Measurements from ENCODE around the gene TTLL1.
"Not testable (repeated sequence)": the region's sequence is repeated elsewhere in the genome, so short reads cannot be mapped to it uniquely, and the experiment has no call there.

TTLL1 gene

DNA sequence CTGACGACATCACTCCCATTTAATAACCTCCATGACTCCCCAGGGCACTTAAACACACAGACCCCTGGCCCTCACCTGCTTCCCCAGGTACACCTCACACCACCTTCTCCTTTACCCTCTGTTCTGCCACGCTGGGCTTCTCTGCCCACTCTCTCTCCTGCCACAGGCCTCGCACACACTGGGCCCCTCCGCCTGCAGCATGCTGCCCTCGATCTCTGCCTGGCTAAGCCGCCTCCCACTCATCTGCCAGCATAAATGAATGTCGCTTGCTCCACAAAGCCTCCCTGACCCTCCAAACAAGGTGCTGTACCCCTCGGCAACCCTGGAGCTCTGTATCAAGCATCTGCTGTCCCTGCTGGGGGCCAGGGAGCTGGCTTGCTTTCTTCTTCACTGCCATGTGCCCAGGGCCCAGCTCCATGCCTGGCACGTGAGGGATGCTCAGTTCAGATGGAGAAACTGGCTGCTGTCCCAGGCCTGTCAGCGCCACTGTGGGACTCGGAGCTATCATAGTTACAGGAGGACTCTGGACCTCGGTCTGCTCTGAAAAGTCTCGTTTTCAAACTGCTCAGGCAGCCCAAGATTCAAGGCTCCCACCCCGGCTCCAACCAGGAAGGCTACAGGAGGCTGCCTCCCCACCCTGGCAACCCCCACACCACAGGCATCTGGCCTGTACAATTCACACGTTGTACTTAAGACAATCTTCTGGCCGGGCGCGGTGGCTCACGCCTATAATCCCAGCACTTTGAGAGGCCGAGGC lies 11.9 kb downstream of the TTLL1 start:
- no peak for DNase-seq (ENCODE audit: low read depth in 1 of 2, low spot score in 1 of 2)

DNA sequence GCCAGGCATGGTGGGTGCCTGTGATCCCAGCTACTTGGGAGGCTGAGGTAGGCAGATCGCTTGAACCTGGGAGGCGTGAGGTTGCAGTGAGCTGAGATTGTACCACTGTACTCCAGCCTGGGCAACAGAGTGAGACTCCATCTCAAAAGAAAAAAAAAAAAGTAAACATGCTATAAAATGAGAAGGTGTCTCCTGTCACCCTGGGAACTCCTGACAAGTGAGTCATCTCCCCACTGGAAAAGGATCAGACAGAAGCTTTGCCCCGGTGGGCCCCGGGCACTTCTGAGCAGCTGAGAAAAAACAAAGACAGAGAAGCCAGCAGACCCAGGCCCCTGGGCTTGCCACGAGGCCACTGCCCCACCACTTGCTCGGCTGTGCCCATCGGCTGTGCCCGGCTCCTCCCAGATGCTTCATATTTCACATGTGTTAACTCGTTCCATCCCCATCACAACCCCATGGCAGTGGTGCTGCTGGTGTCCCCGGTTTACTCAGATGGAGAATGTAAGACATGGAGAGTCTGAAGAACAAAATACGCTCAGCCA lies 22.3 kb downstream of the TTLL1 start:
- no peak for DNase-seq (ENCODE audit: low read depth in 1 of 2, low spot score in 1 of 2)

DNA sequence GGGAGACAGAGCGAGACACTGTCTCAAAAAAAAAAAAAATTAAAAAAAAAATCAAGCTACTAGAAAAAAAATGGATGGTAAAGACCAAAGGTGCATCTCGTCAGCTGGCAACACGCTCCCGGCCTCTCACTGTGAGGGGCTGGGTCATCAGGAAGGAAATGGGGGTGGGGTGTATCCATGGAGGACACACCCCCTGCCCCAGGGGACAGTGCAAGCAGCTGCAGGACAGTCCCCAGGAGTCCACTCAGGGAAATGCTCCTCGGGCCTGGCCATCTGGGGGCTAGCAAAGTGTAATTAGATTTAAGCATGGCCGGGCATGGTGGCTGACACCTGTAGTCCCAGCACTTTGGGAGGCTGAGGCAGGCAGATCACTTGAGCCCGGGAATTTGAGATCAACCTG lies 23.1 kb downstream of the TTLL1 start:
- DNase-seq (ENCODE audit: low read depth in 1 of 2, low spot score in 1 of 2) = no peak

DNA sequence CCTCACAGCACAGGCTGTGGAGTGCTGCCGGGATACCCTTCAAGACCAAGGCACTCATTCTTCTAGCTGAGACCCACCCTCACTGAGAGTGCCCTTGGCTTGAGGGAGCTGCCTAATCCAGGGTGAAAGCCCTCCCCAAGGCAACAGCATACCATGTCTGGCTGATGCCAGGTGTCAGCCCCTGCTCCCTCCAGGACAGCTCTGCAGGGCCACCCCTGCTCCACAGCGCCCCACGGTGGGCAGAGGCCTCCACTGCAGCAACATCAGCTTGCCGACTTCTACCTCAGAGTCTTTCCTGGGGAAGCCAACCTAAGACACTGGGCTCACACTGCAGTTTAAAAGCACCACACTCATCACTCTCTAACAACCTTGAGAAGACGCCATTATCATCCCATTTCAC lies 29.0 kb downstream of the TTLL1 start:
- DNase-seq (ENCODE audit: low read depth in 1 of 2, low spot score in 1 of 2) = peak in 1 of 2 donors; percentile 8

DNA sequence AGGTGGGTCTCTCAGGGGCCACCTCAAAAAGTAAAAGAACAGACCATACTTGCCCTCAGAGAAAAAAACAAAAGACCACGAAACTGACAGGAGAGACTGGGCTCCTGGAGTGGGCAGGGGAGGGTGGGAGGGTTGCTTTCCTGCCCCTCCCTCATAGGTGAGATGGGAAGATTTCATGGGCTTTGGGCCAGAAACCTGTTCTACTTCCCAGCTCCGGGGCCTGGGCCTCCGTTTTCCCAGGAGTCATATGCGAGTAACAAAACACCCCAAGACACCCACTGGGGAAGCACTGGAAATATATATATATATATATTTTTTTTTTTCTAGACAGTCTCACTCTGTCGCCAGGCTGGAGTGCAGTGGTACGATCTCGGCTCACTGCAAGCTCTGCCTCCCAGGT lies 31.6 kb downstream of the TTLL1 start:
- DNase-seq (ENCODE audit: low read depth in 1 of 2, low spot score in 1 of 2) = no peak

DNA sequence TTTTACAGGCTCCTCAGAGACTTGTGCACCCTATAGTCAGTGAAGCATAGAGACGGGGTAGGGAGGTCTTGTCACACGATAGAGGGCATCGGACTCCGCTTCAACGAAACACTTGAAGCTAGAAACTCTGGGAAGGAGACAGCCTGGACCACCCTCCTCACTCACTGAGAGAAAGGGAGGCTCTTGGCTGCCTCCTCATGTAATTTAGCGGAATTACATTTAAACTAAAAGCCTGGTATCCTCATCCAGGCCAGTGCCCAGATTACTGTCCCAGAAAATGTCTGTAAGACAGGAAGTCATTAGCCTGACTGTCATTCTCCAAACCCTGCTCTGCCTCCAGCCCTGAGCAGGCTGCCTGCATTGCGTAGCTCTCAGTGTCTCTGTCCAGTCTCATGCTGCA lies 36.0 kb downstream of the TTLL1 start:
- DNase-seq (ENCODE audit: low read depth in 1 of 2, low spot score in 1 of 2) = no peak

DNA sequence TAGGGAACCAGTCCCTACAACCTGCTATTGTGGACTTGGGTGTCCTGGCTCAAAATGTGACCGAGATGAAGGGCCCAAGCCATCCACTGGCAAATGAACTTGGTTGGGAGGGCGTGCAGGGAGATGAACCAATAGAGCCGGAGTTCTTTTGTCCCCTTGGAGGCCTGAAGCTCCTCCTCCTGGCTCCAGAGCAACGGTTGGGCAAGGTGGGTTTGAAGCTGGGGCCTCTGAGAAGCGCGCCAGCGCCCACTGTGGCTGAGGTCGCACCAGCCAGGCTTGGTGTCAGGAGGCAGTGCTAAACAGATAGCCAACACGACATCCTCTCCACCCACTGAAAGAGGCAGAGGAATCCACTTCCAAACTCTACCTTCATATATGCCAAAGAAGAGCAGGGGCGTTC lies 38.2 kb downstream of the TTLL1 start:
- no peak for DNase-seq (ENCODE audit: low read depth in 1 of 2, low spot score in 1 of 2)

DNA sequence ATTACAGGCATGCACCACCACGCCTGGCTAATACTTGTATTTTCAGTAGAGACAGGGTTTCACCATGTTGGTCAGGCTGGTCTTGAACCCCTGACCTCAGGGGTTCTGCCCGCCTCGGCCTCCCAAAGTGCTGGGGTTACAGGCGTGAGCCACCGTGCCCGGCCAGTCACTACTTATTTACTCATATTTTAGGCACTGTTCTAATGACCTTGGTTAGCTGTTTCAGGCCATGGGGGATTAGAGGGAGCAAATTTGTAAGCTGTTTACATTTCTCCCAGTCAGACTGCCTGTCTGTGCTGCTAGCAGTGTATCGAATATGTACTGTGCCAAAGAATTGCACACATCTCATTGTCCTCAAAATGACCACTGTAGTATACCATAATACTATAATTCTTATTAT lies 41.6 kb downstream of the TTLL1 start:
- DNase-seq (ENCODE audit: low read depth in 1 of 2, low spot score in 1 of 2) = no peak

DNA sequence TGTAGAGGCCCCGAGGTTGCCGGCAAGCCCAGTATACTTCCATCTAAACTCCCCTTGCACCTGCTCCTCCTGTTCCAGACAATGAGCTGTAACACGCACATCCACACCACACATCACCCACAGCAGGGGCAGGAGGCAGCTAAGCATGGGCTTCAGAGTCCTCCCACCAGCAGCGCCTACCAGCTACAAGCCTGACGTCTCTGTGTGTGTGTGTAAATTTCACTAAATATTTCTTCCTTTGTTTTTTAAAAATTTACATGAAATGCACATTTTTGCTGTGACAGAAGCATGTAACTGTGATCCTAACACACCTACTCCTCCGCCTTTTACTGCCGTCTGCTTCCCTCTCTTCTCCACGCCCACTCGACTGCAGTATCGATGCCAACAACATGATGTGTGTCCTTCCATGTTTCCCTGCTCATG lies 44.9 kb downstream of the TTLL1 start:
- no peak for DNase-seq (ENCODE audit: low read depth in 1 of 2, low spot score in 1 of 2)

DNA sequence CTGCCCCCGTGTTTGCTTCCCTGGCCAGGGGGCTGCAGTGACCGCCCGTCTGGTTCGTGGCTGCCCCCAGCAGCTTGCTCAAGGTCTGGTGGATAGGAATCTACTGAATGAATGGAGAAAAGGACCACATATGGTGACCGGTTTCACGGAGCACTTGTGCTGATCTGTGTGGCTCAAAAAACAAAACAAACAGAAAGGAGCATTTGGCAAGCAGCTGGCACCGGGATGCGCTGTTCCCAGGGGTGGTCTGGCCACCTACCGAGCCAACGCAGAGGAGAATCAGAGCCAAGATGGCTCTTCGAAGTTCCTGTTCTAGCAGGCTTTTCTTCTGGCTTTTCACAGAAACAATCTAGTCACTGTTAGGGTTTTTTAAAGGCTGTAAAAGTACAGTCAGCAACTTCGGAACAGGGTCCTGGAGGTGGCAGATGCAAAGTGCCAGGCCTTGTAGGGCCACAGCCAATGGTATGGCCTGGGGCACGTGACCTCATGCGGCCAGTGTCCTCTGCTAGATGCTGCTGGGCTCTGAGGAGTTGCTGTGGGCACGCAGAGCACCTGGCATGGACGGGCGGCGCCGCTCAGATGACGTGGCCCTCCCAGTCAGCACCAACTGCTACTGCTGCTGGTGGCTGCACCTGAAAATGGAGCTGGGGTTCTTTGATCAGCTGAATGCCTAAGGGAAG lies 47.0 kb downstream of the TTLL1 start:
- DNase-seq (ENCODE audit: low read depth in 1 of 2, low spot score in 1 of 2) = no peak

DNA sequence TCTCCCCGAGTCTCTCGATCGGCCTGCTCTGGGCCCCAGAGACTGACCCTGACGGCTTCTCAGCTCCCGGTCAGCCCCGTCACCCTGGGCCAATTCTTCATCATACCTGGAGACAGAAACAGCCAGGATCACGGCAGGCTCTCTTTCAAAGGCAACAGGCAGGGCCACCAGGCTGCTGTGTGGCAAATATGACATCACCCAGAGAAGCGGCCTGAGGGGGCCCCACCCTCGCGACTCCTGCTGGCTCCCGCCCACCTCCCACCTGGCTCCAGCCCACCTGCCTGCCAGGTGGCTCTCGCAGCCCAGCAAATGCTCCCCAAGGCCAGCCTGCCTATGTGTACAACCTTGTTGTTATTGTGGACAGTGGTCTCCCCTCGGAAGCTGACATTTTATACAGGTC lies 49.4 kb downstream of the TTLL1 start:
- DNase-seq (ENCODE audit: low read depth in 1 of 2, low spot score in 1 of 2) = no peak

DNA sequence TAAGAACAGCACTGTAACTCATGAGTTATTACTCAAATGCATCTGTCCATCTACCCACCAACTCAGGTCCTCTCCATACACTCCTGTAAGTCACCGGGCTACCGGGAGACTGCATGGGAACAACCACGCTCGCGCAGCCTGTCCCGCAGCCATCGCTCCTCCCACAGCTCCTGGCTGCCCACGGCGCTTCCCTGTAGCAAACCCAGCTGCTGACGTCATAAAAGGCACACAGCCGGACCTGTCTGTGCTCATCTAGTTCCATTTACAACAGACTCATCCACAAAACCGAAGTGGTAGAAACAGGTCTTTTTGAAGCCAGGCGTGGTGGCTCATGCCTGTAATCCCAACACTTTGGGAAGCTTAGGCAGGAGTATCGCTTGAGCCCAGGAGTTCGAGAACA lies 50.9 kb downstream of the TTLL1 start:
- DNase-seq (ENCODE audit: low read depth in 1 of 2, low spot score in 1 of 2) = no peak

DNA sequence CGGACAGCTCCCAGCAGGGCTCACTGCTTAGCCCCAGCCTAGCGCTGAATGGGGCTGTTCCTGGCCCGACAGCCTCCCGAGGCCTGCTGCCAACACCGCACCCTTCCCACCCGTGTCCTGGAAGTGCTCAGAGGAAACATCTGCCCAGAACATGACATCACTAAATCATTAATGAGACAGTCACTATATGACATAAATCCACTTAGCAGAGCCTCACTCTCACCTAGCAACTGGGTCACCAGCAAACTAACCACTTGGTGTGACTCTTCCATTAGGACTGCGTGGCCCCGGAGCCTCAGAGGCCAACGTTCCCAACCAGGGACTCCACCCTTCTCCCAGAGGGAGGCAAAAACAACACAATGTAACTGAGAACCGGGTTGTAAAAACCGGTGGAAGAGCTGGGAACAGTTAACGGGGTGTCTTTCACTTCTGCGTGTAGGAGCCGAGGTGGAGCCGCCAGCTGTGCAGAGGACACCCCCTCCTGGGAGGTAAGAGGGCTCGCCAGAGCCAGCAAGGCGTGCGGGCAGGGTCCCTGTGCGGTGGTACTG lies 52.8 kb downstream of the TTLL1 start:
- DNase-seq (ENCODE audit: low read depth in 1 of 2, low spot score in 1 of 2) = no peak

DNA sequence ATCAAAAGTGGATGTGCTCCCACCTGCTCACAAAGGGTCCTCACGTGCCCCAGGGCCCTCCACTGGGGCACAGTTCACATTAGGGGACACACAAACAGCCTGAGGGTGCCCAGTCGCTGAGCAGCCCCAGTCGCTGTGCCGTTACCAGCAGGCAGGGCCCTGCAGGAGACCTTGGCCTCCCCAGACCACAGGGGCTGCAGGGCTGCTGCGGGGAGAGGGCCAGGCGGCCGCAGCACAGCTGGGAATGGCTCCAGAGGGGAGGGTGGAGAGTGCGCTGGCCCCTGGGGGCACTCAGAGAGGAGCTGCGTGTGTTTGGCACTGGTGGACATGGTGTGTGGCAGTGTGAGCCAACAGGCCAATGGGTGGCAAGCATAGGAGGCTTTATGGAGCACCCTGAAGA lies 53.9 kb downstream of the TTLL1 start:
- no peak for DNase-seq (ENCODE audit: low read depth in 1 of 2, low spot score in 1 of 2)

DNA sequence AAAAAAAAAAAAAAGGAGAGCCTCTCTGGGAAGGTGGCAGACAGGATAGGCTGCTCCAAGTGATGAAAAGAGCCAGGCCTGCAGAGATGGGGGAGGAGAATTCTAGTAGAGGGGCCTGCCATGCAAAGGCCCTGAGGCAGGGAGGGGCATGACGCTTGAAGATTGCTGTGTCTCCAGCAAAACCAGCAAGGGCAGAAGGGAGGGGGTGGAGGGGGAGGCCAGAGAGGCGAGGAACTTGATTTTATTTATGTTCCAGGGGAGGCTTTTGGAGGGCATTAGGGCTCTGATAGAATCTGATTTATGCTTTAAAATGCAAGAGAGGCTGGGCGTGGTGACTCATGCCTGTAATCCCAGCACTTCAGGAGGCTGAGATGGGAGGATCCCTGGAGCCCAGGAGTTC lies 57.6 kb downstream of the TTLL1 start:
- DNase-seq (ENCODE audit: low read depth in 1 of 2, low spot score in 1 of 2) = no peak

DNA sequence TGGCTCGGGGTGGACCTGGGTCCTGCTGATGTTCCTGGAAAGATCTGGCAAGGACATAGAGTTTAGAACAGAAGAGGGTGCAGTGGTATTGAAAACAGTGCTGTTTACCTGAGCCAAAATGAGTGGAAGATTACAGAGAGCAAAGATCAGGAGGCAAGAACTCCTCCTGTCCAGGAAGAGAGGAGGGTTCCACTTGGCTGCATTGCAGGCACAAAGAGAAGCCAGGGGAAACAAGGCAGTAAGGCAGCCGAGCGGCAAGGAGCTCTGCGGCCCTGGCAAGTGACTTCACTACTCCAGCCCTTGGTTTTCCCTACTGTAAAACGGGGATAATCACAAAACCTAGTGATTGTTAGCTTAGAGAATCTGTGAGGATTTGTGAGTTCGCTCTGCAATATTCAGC lies 70.6 kb downstream of the TTLL1 start:
- no peak for DNase-seq (ENCODE audit: low read depth in 1 of 2, low spot score in 1 of 2)

DNA sequence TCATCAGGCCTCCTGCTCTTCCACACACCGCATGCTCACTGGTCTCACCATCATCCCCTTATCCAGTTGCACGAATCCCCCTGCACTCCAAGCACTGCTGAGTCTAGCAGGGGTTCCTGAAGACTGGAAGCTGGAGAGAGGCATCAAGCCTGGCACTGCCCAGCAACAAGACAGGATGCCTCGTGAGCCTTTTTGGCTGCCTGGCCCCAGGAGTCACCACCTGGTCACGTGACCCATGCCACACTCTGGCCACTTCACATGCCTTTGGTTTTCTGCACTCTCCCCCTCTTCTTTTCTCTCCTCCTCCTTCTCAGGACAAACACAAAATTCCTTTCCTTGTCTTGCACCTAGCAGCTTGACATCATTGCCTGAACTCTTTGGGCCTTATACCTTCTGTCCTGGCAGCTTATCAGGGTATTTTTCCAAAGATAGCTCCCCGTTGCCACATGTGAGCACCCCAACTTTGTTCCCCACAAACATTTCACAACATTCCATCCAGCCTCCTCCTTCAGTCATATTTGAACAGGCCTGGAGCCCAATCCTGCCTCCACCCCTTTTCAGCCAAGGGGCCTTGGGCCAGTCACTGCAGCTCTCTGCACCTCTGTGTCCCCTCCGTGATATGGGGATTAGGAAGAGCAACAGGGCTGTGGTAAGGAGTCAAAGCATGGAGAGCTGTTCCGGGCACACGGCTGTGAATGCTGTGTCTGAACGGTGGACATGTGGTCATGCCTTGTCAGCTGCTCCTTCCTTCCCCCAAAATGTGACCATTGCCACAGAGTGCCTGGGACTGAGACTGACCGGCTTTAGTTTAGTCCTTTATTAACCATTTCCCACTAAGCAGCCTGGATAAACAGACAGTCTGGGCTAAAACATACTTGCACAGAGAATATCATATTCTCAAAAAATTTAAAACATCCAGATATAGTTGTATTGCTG lies 71.4 kb downstream of the TTLL1 start:
- DNase-seq (ENCODE audit: low read depth in 1 of 2, low spot score in 1 of 2) = no peak

DNA sequence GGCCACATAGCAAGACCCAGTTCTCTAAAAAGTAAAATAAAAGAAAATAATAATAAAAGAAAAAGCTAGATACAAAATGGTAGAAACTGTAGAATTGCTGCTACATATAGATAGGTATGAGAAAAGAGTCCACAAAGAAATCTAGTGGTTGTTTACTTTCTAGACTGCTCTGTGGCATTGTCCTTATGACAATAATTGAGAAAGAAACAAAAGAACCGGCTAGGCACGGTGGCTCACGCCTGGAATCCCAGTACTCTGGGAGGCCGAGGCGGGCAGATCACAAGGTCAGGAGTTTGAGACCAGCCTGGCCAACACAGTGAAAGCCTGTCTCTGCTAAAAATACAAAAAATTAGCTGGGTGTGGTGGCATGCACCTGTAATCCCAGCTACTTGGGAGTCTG lies 73.0 kb downstream of the TTLL1 start:
- DNase-seq (ENCODE audit: low read depth in 1 of 2, low spot score in 1 of 2) = not testable (repeated sequence)

DNA sequence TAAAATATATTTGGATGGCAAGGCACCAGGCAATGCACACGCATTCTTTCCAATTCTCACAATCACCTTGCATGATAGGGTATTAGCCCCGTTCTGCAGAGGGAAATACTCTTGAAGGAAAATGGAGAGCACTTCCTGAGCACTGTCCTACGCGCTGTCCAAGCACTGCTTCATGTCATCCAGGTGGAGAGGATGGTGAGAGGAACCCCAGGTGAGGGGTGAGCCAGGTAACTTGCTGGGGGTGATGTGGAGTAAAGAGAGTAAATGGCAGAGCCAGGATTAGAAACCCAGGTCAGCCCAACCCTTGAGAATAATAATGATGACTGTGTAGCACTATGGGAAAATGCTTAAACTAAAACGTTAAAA lies 73.5 kb downstream of the TTLL1 start:
- no peak for DNase-seq (ENCODE audit: low read depth in 1 of 2, low spot score in 1 of 2)

DNA sequence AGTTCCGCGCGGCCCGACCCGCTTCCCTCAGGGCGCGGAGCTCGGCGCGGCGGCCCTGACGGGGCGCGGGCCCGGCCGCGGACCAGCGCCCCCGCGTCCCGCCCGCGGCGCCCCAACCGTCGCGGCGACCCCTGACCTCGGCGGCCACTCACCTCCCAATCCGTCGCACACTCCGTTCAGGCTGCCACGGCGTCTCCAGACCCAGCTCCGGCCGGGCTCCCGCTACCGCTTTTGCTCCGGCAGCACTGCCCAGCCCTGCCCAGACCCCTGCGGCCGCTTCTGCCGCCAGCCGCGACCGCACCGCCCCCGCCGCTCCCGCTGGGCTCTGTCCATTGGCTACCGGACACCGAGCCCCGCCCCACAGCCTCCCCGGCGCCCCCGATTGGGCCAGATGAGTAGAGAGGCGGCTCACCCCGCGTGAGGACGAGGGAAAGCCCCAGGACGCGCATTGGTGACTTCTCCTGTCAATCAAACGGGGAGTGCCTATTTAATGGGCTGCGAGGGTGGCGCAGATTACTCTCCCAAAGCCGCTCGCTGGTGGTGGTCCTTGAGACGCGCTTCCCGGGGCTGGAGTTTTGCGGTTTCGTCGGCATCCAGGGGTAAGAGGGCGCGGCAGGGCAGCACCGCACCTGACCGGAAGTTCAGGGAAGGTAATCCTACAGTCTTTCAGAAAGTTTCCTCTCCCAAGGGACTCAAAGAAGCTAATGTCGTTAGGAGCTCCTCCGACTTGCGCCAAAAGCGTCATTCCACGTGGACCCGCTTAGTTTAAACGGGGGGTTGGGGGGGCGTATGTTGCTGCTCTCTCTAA lies 74.1 kb downstream of the TTLL1 start, which contains the start of gene PACSIN2:
PACSIN2 (minus strand) TSS at position 281 of the 808 bp plus-strand sequence. CDS start 103,069 bp downstream, outside the sequence.
- peak; percentile 98 for DNase-seq (ENCODE audit: low read depth in 1 of 2, low spot score in 1 of 2)
